GM19372 (cell line): ENCODE data around the gene PKIB.

ENCODE experiments used
- ATAC-seq: cut with Tn5 transposase; IDR thresholded peaks from one replicate; pipeline ENCODE4 v1.9.1; 2021; ENCODE audit warnings: mild to moderate bottlenecking, low read depth, moderate library complexity; ENCODE audit not compliant: unreplicated experiment

Gene PKIB

GRCh38 chr6:122663981-122664380, 53.8 kb downstream of the PKIB start:
- no peak for ATAC-seq

- ATAC-seq = no peak
Measured at GRCh38 chr6:122665929-122666328, 55.7 kb downstream of the PKIB start.

- ATAC-seq = no peak
Measured at GRCh38 chr6:122666418-122666817, 56.2 kb downstream of the PKIB start.

DNA sequence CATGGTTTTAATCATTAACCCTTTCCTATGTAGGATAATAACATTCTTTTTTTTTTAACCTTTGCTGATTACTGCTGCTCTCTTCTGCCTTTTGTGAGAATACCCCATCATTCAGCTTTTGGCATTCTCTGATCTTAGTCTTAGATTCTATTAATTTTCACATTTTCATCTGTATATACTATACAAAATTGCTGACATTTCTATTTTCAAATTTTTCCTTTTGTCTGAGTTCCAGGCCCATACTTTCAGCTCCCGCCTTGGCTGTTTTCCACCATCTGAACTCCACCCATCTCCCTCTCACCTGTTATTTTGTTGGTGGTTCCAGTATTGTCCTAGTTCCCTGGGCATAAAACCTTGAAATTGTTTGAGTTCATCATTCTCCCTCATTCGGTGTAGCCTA, 59.2 kb downstream of the PKIB start:
- no peak for ATAC-seq

GRCh38 chr6:122669868-122670267, 59.7 kb downstream of the PKIB start:
- no peak for ATAC-seq

DNA sequence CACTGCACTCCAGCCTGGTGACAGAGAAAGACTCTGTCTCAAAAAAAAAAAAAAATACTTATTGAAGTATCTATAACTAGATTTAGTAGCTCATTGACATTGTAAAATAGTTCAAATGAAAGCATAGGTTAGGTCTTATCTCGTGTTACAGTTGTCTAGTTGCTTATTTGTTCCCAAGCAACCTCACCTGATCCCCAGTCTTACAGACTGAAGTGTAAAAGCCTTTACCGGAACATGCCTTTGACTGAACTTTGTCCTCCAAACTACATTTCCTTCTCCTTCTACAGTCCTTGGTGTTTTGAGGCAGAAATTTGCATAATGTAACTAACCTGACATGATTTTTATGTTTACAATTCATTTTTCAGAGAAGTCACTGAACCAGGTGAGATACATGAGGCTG, 61.0 kb downstream of the PKIB start:
- ATAC-seq = no peak

DNA sequence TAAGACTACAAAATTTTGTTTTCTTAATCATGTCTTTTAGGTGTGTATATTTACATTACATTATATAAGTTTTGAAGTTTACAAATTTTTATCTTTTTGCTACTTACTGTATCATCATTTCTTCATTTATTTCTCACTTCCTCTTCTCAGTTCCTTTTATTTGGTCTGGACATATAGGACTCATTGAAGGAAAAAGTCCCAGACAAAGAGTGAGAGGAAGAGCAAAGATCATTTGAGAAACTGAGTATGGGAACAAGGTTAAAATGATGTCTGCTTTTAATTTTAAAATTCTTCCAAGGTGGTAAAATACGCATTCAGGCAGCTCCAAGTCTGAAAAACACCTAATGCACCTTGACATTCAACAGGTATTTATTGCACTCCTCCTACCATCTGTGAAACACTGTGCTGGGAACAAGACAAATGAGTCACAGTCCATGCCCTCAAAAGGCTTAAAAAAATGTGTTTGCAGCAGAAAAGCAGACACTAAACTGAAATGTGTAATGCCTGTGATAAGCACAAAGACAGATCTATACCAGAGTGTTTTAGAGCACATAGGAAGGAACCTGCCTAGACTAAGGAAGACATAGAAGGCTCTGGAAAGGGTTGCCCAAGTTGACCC, 63.2 kb downstream of the PKIB start:
- ATAC-seq = no peak

- ATAC-seq = no peak
Measured at GRCh38 chr6:122676146-122676545, 65.9 kb downstream of the PKIB start.

GRCh38 chr6:122676688-122677087, 66.5 kb downstream of the PKIB start:
- ATAC-seq = no peak

- no peak for ATAC-seq
Measured at GRCh38 chr6:122677406-122677805, 67.2 kb downstream of the PKIB start.

DNA sequence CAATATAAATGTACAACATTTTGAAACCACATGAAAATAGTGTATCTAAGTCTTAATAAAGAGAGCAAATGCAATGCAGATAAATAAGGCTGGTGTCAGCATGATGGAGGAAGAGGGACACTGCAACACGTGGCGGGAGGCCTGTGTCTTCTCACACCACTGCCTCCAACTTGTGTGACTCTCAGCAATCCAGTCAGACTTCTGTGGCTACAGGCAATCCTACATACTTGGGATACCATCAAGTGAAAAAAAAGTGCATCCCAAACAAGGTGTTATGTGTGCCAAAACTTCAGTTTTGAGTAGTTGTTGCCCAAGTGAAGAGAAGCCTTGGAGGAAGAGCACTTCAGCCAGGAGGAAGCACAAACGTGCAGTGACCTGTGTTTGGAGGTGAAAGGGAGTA, 68.6 kb downstream of the PKIB start:
- no peak for ATAC-seq

DNA sequence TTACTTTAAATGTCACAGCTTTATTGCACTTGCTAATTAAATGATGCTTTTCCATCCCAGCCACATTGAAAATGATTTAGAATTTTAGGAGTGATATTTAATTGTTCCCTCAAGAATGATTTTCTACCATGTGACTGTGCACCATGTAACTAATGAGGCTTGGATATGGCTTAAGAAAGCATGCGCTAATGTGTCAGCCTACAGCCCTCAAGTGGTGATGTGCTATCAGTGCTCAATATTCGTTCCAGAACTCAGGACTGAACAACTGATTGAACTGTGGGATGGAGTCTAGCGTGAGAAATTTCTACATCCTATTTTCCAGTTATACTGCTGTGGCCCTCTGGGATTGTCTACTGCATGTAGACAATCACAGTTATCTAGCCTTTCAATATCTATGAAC, 71.5 kb downstream of the PKIB start:
- no peak for ATAC-seq

- ATAC-seq = no peak
Measured at GRCh38 chr6:122683989-122684651, 73.9 kb downstream of the PKIB start.

DNA sequence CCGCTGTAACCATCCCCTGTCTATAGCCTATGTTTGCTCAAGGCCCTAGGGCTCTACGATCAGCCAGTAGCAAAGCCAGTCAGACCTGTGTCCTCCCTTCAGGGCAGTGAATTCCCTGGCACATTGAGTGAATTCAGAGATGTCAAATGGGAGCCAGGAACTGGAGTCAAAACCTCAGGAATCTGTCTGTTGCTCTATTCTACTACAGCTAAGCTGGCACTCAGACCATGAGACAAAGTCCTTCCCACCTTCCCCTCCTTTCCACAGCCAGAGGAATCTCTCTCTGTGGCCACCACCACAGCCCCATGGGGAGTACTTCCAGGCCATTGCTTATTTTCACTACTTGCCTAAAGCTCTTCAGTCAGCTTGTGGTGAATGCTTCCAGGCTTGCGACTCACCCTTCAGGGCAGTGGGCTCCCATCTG, 82.0 kb downstream of the PKIB start:
- ATAC-seq = no peak

GRCh38 chr6:122692807-122693580, 82.8 kb downstream of the PKIB start:
- ATAC-seq = no peak

- ATAC-seq = no peak
Measured at GRCh38 chr6:122694075-122694474, 83.9 kb downstream of the PKIB start.

GRCh38 chr6:122694602-122695001, 84.4 kb downstream of the PKIB start:
- no peak for ATAC-seq

- ATAC-seq = no peak
Measured at GRCh38 chr6:122695188-122695587, 85.0 kb downstream of the PKIB start.

DNA sequence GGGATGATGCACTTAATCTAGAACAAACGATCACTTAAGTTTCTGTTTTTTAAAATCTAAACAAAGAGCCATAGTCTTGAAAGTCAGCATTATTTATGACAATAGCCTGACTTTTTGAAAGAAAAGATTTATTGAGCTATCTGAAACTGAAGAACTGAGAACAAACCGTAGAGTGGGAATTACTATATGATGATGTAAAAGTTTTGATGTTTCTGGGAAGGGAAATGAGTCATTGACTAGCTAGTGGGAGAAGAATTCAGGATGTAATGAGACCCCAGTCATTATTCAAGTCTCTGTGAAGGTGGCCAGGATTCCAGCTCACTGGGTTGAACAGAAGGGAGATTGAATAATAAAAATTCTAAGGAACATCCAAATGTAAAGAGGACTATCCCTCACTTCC, 85.9 kb downstream of the PKIB start:
- no peak for ATAC-seq

- no peak for ATAC-seq
Measured at GRCh38 chr6:122696853-122697252, 86.6 kb downstream of the PKIB start.

GRCh38 chr6:122697458-122697857, 87.3 kb downstream of the PKIB start:
- ATAC-seq = no peak

DNA sequence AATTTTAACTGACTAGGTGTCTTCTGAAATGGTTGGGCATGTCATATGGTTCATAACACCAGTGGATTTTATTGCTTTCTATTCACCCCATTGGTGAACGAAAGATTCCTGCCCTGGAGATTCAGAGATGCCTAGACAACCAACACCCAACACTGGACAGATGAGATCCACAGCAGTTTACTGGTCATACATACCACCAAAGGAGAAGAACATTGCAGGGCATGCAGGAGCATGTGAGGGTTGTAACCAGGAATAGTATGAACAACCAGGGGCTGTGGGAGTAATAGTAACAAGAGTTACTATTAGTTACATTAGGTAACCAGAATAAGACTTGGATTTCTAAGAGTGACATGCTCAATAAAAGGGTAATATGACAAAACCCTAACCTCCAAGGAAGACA, 91.5 kb downstream of the PKIB start:
- ATAC-seq = no peak
